DOHH2 (cell line): ENCODE measurements around the gene BRD8.

Source experiments
- EZH2phosphoT487 ChIP-seq: fragments of 200-600 bp; sonication (generic); IDR thresholded peaks from 2 replicates; pipeline ENCODE4 v1.6.1; 2017; ENCODE audit warnings: borderline replicate concordance, mild to moderate bottlenecking, antibody characterized with exemption, low read length, moderate library complexity, mixed read lengths
- TF ChIP-seq, protein P1 (sequence below): fragments of 200-600 bp; sonication (generic); IDR thresholded peaks from one replicate; pipeline ENCODE4 v1.5.1; 2014; ENCODE audit warnings: antibody characterized with exemption, mild to moderate bottlenecking, low read depth, low read length; ENCODE audit not compliant: poor library complexity, severe bottlenecking

DNA sequence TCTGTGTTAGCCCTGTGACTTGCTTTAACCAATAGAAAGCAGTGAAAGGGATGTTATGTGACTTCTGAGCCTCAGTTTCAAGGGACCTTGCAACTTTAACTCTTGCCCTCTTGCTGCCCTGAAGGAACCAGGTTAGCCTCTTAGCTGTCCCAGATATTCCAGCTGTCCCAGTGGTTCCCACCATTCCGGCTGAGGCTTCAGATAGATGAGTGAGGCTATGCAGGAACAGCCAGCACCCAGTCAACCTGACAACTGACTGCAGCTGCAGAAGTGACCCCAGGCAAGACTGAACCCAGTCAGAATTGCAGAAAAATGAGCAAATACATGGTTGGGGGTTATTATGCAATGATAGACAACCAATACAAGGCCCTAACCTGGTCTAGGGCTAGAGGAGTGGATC, 45.1 kb upstream of the BRD8 start:
- TF ChIP-seq, protein P1, sequence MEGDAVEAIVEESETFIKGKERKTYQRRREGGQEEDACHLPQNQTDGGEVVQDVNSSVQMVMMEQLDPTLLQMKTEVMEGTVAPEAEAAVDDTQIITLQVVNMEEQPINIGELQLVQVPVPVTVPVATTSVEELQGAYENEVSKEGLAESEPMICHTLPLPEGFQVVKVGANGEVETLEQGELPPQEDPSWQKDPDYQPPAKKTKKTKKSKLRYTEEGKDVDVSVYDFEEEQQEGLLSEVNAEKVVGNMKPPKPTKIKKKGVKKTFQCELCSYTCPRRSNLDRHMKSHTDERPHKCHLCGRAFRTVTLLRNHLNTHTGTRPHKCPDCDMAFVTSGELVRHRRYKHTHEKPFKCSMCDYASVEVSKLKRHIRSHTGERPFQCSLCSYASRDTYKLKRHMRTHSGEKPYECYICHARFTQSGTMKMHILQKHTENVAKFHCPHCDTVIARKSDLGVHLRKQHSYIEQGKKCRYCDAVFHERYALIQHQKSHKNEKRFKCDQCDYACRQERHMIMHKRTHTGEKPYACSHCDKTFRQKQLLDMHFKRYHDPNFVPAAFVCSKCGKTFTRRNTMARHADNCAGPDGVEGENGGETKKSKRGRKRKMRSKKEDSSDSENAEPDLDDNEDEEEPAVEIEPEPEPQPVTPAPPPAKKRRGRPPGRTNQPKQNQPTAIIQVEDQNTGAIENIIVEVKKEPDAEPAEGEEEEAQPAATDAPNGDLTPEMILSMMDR, result no peak
- no peak for TF ChIP-seq EZH2phosphoT487
